Kidney epithelial cell (primary cell): ENCODE data around the gene HYI. TPM values are rescaled to one million over a fixed set of nuclear protein-coding genes. Genes with fewer than 3 reads are reported as not detected.

Experiments used
- DNase-seq: peaks from one replicate; pipeline ENCODE4 v3.0.0-alpha.2; 2010; ENCODE audit warnings: low read depth
- H3K27me3 ChIP-seq: 2 replicates; pipeline ENCODE4 v1.6.0; 2011; ENCODE audit warnings: low read length; ENCODE audit not compliant: control insufficient read depth, insufficient read depth
- H3K36me3 ChIP-seq: 2 replicates; pipeline ENCODE4 v1.5.1; 2011; ENCODE audit warnings: low read length; ENCODE audit not compliant: control insufficient read depth, insufficient read depth
- H3K4me3 ChIP-seq: 2 replicates; pipeline ENCODE4 v1.5.1; 2011; ENCODE audit warnings: low read depth, mild to moderate bottlenecking, control low read depth, low read length
- CTCF ChIP-seq: IDR thresholded peaks from 2 replicates; pipeline ENCODE4 v1.5.1; 2011; ENCODE audit warnings: mild to moderate bottlenecking, moderate library complexity, low read length, control low read depth, inconsistent platforms; ENCODE audit not compliant: insufficient read depth, poor library complexity, severe bottlenecking
- total RNA-seq: library from RNA; depleted of rRNA; stranded (reverse); fragments of >200 nt; gene quantifications from 2 replicates; pipeline ENCODE4 v1.2.3, GENCODE V29; 2015

Gene HYI
- total RNA-seq, 1 donor from 2014 or later: 133 TPM

- H3K36me3 ChIP-seq: peaks cover 3% of the 10 kb centered on the region
- DNase-seq: no peak
- H3K27me3 ChIP-seq: no peaks in the 10 kb centered on the region
- TF ChIP-seq CTCF: no peak
- no peak overlapping the region for H3K4me3 ChIP-seq
Observed at GRCh38 chr1:43435146-43436145, 18.3 kb downstream of the HYI start.

GRCh38 chr1:43434256-43434655 lies 19.5 kb downstream of the HYI start:
- Histone ChIP-seq H3K4me3 (no peak overlapping the region), H3K27me3 (no peaks in the 10 kb centered on the region), H3K36me3 (peaks cover 3% of the 10 kb centered on the region)
- no peak for DNase-seq
- no peak for TF ChIP-seq CTCF

GRCh38 chr1:43432907-43433306 lies 20.8 kb downstream of the HYI start:
- Histone ChIP-seq H3K27me3 (no peaks in the 10 kb centered on the region), H3K4me3 (no peak overlapping the region), H3K36me3 (peaks cover 8% of the 10 kb centered on the region)
- no peak for DNase-seq
- TF ChIP-seq CTCF: no peak

- Histone ChIP-seq H3K4me3 (no peak overlapping the region), H3K27me3 (no peaks in the 10 kb centered on the region), H3K36me3 (peaks cover 9% of the 10 kb centered on the region)
- no peak for DNase-seq
- no peak for TF ChIP-seq CTCF
Observed at GRCh38 chr1:43432171-43432860, 21.4 kb downstream of the HYI start.

- Histone ChIP-seq H3K27me3 (no peaks in the 10 kb centered on the region), H3K4me3 (no peak overlapping the region), H3K36me3 (peaks cover 10% of the 10 kb centered on the region)
- DNase-seq: no peak
- TF ChIP-seq CTCF: no peak
Observed at GRCh38 chr1:43431676-43432075, 22.1 kb downstream of the HYI start.
